Measurements from ENCODE around the gene ATG7.
A peak's percentile ranks its signal among the peaks of the same experiment; 100 is the strongest.

ATG7 gene

DNA sequence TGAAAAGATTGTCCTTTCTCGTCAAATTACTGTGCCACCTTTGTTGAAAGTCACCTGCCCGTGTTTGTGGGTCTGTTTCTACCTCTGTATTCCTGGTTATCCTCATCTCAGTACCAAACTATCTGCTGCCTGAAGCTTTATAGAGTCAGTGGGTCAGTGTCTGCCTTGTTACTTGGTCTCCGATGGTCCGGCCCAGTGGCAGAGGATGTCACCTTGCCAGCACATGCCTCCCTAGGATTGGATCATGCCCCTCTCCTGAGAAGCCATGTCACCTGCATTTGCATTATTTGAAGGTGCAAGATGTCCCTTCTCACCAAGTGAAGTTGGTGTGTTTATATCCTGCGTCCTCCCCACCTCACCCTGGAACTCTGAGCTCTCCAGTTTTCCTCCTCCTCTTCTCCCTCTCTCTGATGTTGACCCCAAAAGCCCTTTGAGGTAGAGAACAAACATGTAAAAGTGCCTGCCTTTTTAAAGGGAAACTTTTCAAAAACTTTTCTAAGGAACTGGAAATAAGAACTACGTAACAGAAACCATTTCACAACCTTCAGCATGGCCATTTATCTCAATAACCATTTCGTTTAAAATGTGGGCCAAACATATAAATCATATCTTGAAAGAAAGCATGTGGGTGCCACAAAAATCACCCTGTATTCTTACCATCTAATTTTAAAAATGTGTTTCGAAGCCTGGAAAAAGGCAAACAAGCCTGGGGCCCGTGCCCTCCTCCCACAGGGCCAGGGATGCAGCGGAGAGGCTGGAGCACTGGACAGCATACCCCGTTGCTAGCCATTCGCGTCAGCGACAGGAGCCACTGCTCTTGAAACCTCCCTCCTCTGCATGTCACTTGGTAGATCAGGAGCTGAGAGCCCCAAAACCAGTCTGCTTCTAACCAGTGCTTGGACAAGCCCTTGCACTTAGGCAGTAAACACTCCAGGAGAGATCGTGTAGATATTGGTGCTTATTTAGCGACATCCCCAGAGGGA, 269.4 kb downstream of the ATG7 start:
- DNase-seq = peak; percentile 21

GRCh38 chr3:11542551-11542950, 270.4 kb downstream of the ATG7 start:
- no peak for DNase-seq

GRCh38 chr3:11543141-11543947, 271.1 kb downstream of the ATG7 start:
- DNase-seq = no peak

DNA sequence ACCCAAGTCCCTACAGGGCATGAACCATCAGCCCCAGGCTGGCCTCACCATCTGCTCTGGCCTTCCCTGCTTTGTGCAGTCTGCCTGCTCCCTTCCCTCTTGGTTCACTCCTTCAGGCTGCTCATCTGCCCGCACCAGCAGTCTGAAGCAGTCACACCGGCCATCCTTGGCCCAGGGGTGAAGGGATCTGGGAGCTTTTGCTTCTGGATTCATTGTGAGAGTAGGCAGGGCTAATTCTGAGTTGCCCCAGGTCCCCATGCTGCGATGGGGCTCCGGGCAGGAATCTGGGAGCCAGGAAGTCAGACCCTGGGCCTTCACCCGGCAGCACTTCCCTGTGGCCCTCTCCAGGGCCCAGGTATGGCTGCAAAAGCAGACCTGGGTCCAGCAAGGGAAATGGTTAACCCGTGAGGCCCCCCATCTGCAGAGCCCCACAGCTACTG, 271.8 kb downstream of the ATG7 start:
- DNase-seq = no peak

- DNase-seq = peak; percentile 12
Observed at GRCh38 chr3:11544412-11545181, 272.4 kb downstream of the ATG7 start.

- no peak for DNase-seq
Observed at GRCh38 chr3:11545186-11545851, 273.1 kb downstream of the ATG7 start.

- no peak for DNase-seq
Observed at GRCh38 chr3:11546657-11547302, 274.6 kb downstream of the ATG7 start.

GRCh38 chr3:11547498-11547897, 275.3 kb downstream of the ATG7 start:
- peak; percentile 12 for DNase-seq

DNA sequence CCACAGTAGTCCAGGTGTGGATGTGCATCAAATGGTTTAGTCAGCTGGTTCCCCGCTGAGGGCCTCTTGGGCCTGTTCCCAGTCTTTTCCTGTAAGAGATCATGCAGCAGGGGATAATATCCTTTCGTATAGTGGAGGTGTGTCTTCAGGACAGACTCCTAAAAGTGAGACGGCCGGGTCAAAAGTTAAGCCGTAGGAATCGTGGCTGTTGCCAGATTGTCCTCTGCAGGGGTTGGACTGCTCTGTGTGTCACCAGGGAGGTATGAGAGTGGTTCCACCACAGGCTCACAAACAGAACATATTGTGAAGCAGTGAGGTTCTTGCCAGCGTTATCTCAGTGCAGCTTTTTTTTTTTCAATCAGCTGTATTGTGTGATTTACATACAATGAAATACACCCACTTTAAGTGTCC, 276.5 kb downstream of the ATG7 start:
- DNase-seq = no peak

DNA sequence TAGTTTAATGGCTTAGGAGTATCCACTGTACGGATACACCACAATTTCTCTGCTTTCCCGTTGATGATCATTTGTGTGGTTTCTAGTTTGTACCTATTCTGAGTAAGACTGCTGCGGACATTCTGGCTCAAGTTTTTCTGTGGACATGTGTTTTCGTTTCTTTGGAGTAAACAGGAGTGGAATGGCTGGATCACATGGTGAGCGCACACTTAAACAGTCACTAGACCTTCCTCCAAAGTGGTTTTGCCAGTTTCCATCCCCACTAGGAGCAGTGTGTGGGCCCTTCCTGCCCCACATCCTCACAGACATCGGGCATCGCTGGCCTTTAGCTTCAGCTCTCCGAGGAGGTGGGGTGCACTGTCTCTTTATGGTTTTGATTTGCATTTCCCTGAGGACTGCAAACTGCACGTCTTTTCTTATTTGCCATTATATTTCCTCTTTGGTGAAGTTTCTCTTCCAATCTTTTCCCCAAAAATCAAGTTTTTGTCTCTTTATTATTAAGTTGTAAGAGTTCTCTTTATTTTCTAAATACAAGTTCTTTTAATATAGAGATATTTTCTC, 277.5 kb downstream of the ATG7 start:
- no peak for DNase-seq

GRCh38 chr3:11551036-11551435, 278.8 kb downstream of the ATG7 start:
- no peak for DNase-seq

GRCh38 chr3:11552289-11553264, 280.4 kb downstream of the ATG7 start:
- DNase-seq = no peak

GRCh38 chr3:11553436-11554235, 281.4 kb downstream of the ATG7 start:
- no peak for DNase-seq

- DNase-seq = no peak
Observed at GRCh38 chr3:11554236-11554610, 282.0 kb downstream of the ATG7 start.

GRCh38 chr3:11554666-11555065, 282.5 kb downstream of the ATG7 start:
- DNase-seq = no peak

DNA sequence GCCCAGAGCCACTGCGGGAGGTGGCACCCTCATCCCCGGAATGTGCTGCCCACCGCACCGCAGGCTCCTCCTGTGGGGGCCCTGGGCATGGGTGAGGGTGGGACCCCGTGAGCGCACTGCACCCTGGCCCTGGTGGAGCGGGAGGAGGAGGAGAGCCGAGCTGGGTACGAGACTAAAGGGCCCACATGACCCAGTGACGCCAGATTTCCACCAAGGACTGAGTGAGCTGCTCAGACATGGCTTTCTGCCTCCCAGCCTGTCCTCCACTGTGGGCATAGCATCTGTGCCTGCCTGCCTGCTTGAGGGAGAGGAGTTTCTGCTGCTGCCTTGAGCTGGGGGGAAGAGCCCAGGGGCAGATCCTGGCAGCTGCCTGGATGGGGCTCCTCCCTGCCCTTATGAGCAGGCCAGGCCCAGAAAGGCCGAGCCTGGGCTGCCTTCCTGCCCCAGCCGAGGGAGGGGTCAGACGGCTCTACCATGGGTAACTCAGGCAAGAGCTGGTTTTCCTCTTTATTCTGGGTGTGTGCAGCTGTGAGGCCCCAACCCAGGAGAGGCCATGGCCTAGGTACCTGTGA, 283.1 kb downstream of the ATG7 start:
- DNase-seq = no peak

GRCh38 chr3:11555881-11556633, 283.9 kb downstream of the ATG7 start:
- no peak for DNase-seq

Measured in suppressor macrophage treated with lipopolysaccharide for 4 hours (primary cell).